ENCODE data around the gene ZNF808. TPM values are rescaled to one million over a fixed set of nuclear protein-coding genes. Genes with fewer than 3 reads are reported as not detected.
A peak's percentile ranks its signal among the peaks of the same experiment; 100 is the strongest.
"Not testable (repeated sequence)": the region's sequence is repeated elsewhere in the genome, so short reads cannot be mapped to it uniquely, and the experiment has no call there.

ZNF808 gene
- total RNA-seq = 10 to 100 TPM; 27.6 to 34.2 (median 30.3) TPM
- 9.0 TPM for polyA plus RNA-seq
- long read RNA-seq, donor 1, partial matches to known transcripts = 3 of 9 reads
- long read RNA-seq, donor 1, other reads (novel, unspliced or antisense) = 0 of 9 reads
- long read RNA-seq, donor 2, partial matches to known transcripts = 0 of 3 reads
- long read RNA-seq, donor 2, other reads (novel, unspliced or antisense) = 0 of 3 reads
- long read RNA-seq, donor 3, transcript ZNF808-205 (4 exons, 553 nt) = minor isoform, 6 of 28 reads
- long read RNA-seq, donor 3, transcript ZNF808-201 (5 exons, 3,600 nt) = major isoform, 7 of 28 reads
- long read RNA-seq, donor 3, partial matches to known transcripts = 4 of 28 reads
- long read RNA-seq, donor 3, other reads (novel, unspliced or antisense) = 10 of 28 reads
- long read RNA-seq, donor 4, partial matches to known transcripts = 0 of 1 reads
- long read RNA-seq, donor 4, other reads (novel, unspliced or antisense) = 0 of 1 reads

GRCh38 chr19:52527134-52527955 lies at the start of gene ZNF808:
TSS of gene ZNF808 (plus strand) at chr19:52527668. CDS start at chr19:52543285, 15,617 bp downstream.
- ATAC-seq (peak; percentile 98 to 99), DNase-seq (peak; percentile 97 to 99 (median 99))
- peak within 1 kb of the TSS; percentile 100 for H3K27ac ChIP-seq (ENCODE audit: low read length)
- H3K4me3 ChIP-seq (ENCODE audit: low read length) = peak within 1 kb of the TSS; percentile 84
- under 1% methylated on average over 54 of the region's 54 CpGs for WGBS
- H3K9me3 ChIP-seq (ENCODE audit: control insufficient read depth, low read length) = no peaks in the 10 kb centered on the region
- H3K27me3 ChIP-seq (ENCODE audit: control insufficient read depth, insufficient read depth) = no peaks in the 10 kb centered on the region
- intact Hi-C loops (cut with DNase I) = no loop called here
- no peaks in the 10 kb centered on the region for H3K4me1 ChIP-seq (ENCODE audit: control insufficient read depth, insufficient read depth, low read length)

- H3K27me3 ChIP-seq (ENCODE audit: control insufficient read depth, insufficient read depth); H3K27ac ChIP-seq (ENCODE audit: low read length); ATAC-seq; H3K4me3 ChIP-seq (ENCODE audit: low read length); DNase-seq; intact Hi-C loops (cut with DNase I); H3K4me1 ChIP-seq (ENCODE audit: control insufficient read depth, insufficient read depth, low read length): not testable (repeated sequence)
- 36% methylated on average over 7 of the region's 7 CpGs for WGBS
- H3K9me3 ChIP-seq (ENCODE audit: control insufficient read depth, low read length) = peaks cover 16% of the 10 kb centered on the region
Observed at GRCh38 chr19:52484111-52484743, 43.2 kb upstream of the ZNF808 start.

DNA sequence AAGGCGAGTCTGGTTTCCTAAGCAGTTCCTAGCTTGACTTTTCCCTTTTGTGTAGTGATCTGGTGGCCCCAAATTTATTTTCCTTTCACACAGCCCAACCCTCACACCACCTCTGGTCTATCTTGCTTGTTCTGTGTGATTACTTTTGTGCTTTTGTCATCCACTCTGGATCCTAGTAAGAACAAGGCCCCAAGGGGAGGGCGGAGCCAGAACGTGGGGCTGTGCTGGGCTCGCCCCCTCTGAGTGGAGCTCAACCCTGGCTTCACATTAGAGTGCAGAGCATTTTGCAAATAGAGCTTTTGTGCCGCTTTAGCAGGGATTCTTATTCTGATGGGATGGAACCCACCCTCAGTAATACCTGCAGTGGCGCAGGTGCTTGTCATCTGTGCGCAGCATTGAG lies 42.4 kb upstream of the ZNF808 start:
- not testable (repeated sequence) for ATAC-seq

DNA sequence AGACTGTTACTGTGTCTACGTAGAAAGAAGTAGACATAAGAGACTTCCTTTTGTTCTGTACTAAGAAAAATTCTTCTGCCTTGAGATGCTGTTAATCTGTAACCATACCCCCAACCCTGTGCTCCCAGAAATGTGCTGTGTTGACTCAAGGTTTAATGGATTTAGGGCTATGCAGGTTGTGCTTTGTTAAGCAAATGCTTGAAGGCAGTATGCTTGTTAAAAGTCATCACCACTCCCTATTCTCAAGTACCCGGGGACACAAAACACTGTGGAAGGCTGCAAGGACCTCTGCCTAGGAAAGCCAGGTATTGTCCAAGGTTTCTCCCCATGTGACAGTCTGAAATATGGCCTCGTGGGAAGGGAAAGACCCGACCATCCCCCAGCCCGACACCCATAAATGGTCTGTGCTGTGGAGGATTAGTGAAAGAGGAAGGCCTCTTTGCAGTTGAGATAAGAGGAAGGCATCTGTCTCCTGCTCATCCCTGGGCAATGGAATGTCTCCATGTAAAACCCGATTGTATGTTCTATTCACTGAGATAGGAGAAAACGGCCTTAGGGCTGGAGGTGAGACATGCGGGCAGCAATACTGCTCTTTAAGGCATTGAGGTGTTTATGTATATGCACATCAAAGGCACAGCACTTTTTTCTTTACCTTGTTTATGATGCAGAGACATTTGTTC lies 41.8 kb upstream of the ZNF808 start:
- DNase-seq; H3K27ac ChIP-seq (ENCODE audit: low read length); ATAC-seq; intact Hi-C loops (cut with DNase I); H3K4me1 ChIP-seq (ENCODE audit: control insufficient read depth, insufficient read depth, low read length); H3K4me3 ChIP-seq (ENCODE audit: low read length); H3K27me3 ChIP-seq (ENCODE audit: control insufficient read depth, insufficient read depth): not testable (repeated sequence)
- H3K9me3 ChIP-seq (ENCODE audit: control insufficient read depth, low read length) = peaks cover 16% of the 10 kb centered on the region
- WGBS = 15% methylated on average over 8 of the region's 8 CpGs

More for the DNA sequence above, 42.4 kb upstream of the ZNF808 start:
- WGBS = 58% methylated on average over 7 of the region's 7 CpGs
- H3K27me3 ChIP-seq (ENCODE audit: control insufficient read depth, insufficient read depth); DNase-seq; H3K27ac ChIP-seq (ENCODE audit: low read length); intact Hi-C loops (cut with DNase I); H3K4me3 ChIP-seq (ENCODE audit: low read length); H3K4me1 ChIP-seq (ENCODE audit: control insufficient read depth, insufficient read depth, low read length): not testable (repeated sequence)
- H3K9me3 ChIP-seq (ENCODE audit: control insufficient read depth, low read length) = peaks cover 16% of the 10 kb centered on the region

- H3K27ac ChIP-seq (ENCODE audit: low read length) = no peak overlapping the region
- DNase-seq (peak; percentile 18 to 55 (median 50)), ATAC-seq (peak in 1 of 2 donors; percentile 78)
- H3K27me3 ChIP-seq (ENCODE audit: control insufficient read depth, insufficient read depth) = no peaks in the 10 kb centered on the region
- intact Hi-C loops (cut with DNase I) = no loop called here
- 29% methylated on average over 37 of the region's 37 CpGs for WGBS
- no peak overlapping the region for H3K4me3 ChIP-seq (ENCODE audit: low read length)
- H3K9me3 ChIP-seq (ENCODE audit: control insufficient read depth, low read length) = peaks cover 8% of the 10 kb centered on the region
- H3K4me1 ChIP-seq (ENCODE audit: control insufficient read depth, insufficient read depth, low read length) = no peaks in the 10 kb centered on the region
Observed at GRCh38 chr19:52492201-52492993, 35.1 kb upstream of the ZNF808 start.

DNA sequence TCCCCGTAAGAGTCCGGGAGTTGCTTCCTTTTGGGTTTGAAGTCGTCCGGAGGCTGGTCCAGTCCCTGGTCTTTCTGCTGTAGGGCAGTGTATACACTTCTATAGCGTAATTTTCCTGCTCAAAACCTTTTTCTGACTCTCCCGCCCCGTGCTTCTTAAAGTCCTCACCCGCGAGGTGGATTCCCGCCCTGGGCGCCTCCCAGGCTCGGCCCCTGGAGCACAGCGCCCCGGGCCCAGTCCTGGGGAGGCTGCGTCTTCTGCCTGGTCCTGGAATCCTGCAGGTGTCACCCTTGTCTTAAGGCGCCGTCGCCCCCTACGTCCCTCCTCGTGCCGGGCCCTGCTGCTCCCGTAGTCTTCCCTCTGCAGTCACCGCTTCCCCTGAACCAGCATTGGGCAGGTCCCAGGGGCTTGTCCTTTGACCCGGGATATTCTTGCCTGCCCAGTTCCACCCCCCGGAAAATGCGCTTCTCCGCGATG lies 34.4 kb upstream of the ZNF808 start:
- Histone ChIP-seq H3K9me3 (ENCODE audit: control insufficient read depth, low read length) (peaks cover 8% of the 10 kb centered on the region), H3K4me3 (ENCODE audit: low read length) (no peak overlapping the region), H3K4me1 (ENCODE audit: control insufficient read depth, insufficient read depth, low read length) (no peaks in the 10 kb centered on the region), H3K27me3 (ENCODE audit: control insufficient read depth, insufficient read depth) (no peaks in the 10 kb centered on the region), H3K27ac (ENCODE audit: low read length) (no peak overlapping the region)
- WGBS = 14% methylated on average over 28 of the region's 28 CpGs
- intact Hi-C loops (cut with DNase I) = no loop called here
- ATAC-seq (peak; percentile 51 to 82), DNase-seq (peak in 2 of 3 donors; percentile 23 to 61)

- DNase-seq = no peak
- H3K4me1 ChIP-seq (ENCODE audit: control insufficient read depth, insufficient read depth, low read length) = no peaks in the 10 kb centered on the region
- H3K4me3 ChIP-seq (ENCODE audit: low read length) = no peak overlapping the region
- H3K27ac ChIP-seq (ENCODE audit: low read length) = no peak overlapping the region
- 90% methylated on average over 3 of the region's 3 CpGs for WGBS
- ATAC-seq = no peak
- H3K9me3 ChIP-seq (ENCODE audit: control insufficient read depth, low read length) = peaks cover 15% of the 10 kb centered on the region
- no peaks in the 10 kb centered on the region for H3K27me3 ChIP-seq (ENCODE audit: control insufficient read depth, insufficient read depth)
- intact Hi-C loops (cut with DNase I) = no loop called here
Observed at GRCh38 chr19:52494518-52494917, 33.0 kb upstream of the ZNF808 start.

DNA sequence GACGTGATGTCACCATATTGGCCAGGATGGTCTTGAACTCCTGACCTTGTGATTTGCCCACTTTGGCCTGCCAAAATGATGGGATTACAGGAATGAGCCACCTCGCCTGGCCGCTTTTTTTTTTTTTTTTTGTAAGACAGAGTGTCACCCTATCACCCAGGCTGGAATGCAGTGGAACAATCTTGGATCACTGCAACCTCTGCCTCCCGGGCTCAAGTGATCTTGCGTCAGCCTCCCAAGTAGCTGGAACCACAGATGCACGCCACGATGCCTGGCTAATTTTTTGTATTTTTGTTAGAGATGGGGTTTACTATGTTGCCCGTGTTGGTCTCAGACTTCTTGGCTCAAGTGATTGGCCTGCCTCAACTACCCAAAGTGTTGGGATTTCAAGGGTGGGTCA lies 28.9 kb upstream of the ZNF808 start:
- H3K4me1 ChIP-seq (ENCODE audit: control insufficient read depth, insufficient read depth, low read length) = no peaks in the 10 kb centered on the region
- no peak overlapping the region for H3K27ac ChIP-seq (ENCODE audit: low read length)
- no peak overlapping the region for H3K4me3 ChIP-seq (ENCODE audit: low read length)
- intact Hi-C loops (cut with DNase I) = no loop called here
- peaks cover 11% of the 10 kb centered on the region for H3K9me3 ChIP-seq (ENCODE audit: control insufficient read depth, low read length)
- 97% methylated on average over 8 of the region's 8 CpGs for WGBS
- H3K27me3 ChIP-seq (ENCODE audit: control insufficient read depth, insufficient read depth) = no peaks in the 10 kb centered on the region
- no peak for ATAC-seq
- DNase-seq = no peak

DNA sequence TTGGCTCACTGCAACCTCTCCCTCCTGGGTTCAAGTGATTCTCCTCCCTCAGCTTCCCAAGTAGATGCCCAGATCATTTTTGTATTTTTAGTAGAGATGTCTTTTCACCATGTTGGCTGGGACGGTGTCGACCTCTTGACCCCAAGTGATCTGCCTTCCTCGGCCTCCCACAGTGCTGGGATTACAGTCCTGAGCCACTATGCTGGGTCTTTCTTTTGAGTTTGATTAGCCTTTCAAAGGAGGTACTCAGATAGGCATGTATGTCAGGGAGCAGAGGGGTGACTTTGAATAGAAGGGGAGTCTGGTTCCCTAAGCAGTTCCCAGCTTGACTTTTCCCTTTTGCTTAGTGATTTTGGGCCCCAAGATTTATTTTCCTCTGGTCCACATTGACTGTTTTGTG lies 27.0 kb upstream of the ZNF808 start:
- H3K4me3 ChIP-seq (ENCODE audit: low read length); DNase-seq; H3K27ac ChIP-seq (ENCODE audit: low read length); ATAC-seq; H3K4me1 ChIP-seq (ENCODE audit: control insufficient read depth, insufficient read depth, low read length); intact Hi-C loops (cut with DNase I); H3K27me3 ChIP-seq (ENCODE audit: control insufficient read depth, insufficient read depth): not testable (repeated sequence)
- H3K9me3 ChIP-seq (ENCODE audit: control insufficient read depth, low read length) = peaks cover 11% of the 10 kb centered on the region
- whole genome bisulfite sequencing = 32% methylated on average over 3 of the region's 3 CpGs

DNA sequence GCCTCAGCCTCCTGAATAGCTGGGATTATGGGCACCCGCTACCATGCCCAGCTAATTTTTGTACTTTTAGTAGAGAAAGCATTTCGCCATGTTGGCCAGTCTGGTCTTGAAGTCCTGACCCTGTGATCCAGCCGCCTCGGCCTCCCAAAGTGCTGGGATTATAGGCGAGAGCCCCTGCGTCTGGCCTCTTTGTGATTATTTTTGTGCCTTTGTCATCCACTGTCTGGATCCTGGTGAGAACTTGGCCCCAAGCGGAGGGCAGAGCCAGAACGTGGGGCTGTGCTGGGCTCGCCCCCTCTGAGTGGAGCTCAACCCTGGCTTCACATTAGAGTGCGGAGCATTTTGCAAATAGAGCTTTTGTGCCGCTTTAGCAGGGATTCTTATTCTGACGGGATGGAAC lies 26.5 kb upstream of the ZNF808 start:
- H3K4me1 ChIP-seq (ENCODE audit: control insufficient read depth, insufficient read depth, low read length); ATAC-seq; H3K4me3 ChIP-seq (ENCODE audit: low read length); H3K27me3 ChIP-seq (ENCODE audit: control insufficient read depth, insufficient read depth); intact Hi-C loops (cut with DNase I); H3K27ac ChIP-seq (ENCODE audit: low read length); DNase-seq: not testable (repeated sequence)
- peaks cover 11% of the 10 kb centered on the region for H3K9me3 ChIP-seq (ENCODE audit: control insufficient read depth, low read length)
- WGBS = 92% methylated on average over 12 of the region's 12 CpGs
